CD1c-positive myeloid dendritic cell (primary cell): ENCODE measurements around the gene LIN9.
"Not testable (repeated sequence)": the region's sequence is repeated elsewhere in the genome, so short reads cannot be mapped to it uniquely, and the experiment has no call there.

Source experiments
- DNase-seq: peaks from one replicate; pipeline ENCODE4 v3.0.0-alpha.2; 2016; ENCODE audit errors: extremely low spot score

LIN9 gene

GRCh38 chr1:226212545-226212944 lies 96.4 kb downstream of the LIN9 start:
- no peak for DNase-seq

GRCh38 chr1:226211181-226211821 lies 97.7 kb downstream of the LIN9 start:
- no peak for DNase-seq

- DNase-seq: no peak
These were observed 98.3 kb downstream of the LIN9 start for GRCh38 chr1:226210571-226211176.

GRCh38 chr1:226209307-226210059 lies 99.5 kb downstream of the LIN9 start:
- DNase-seq: no peak

- DNase-seq: no peak
These were observed 101.9 kb downstream of the LIN9 start for GRCh38 chr1:226207048-226207447.

GRCh38 chr1:226204198-226204597 lies 104.8 kb downstream of the LIN9 start:
- DNase-seq: no peak

- no peak for DNase-seq
These were observed 105.3 kb downstream of the LIN9 start for GRCh38 chr1:226203655-226204054.

- no peak for DNase-seq
These were observed 105.7 kb downstream of the LIN9 start for GRCh38 chr1:226203240-226203639.

GRCh38 chr1:226202666-226203065 lies 106.3 kb downstream of the LIN9 start:
- not testable (repeated sequence) for DNase-seq

GRCh38 chr1:226202246-226202645 lies 106.7 kb downstream of the LIN9 start:
- no peak for DNase-seq

- no peak for DNase-seq
These were observed 107.9 kb downstream of the LIN9 start for GRCh38 chr1:226201029-226201593.

- DNase-seq: no peak
These were observed 109.0 kb downstream of the LIN9 start for GRCh38 chr1:226199971-226200370.

- no peak for DNase-seq
These were observed 113.8 kb downstream of the LIN9 start for GRCh38 chr1:226195144-226195543.

- DNase-seq: no peak
These were observed 121.6 kb downstream of the LIN9 start for GRCh38 chr1:226187380-226187779.

- no peak for DNase-seq
These were observed 122.0 kb downstream of the LIN9 start for GRCh38 chr1:226187019-226187322.

- DNase-seq: peak; percentile 86
These were observed 122.6 kb downstream of the LIN9 start, which contains the start of gene ACBD3 for GRCh38 chr1:226186124-226187018. Gene ACBD3 (minus strand): TSS chr1:226186741. CDS start chr1:226186675, 66 bp downstream.

GRCh38 chr1:226185141-226186036 lies 123.6 kb downstream of the LIN9 start:
- DNase-seq: peak; percentile 9

- peak; percentile 76 for DNase-seq
These were observed 126.8 kb downstream of the LIN9 start for GRCh38 chr1:226181996-226182714.
